GM18873 (cell line): ENCODE data around the gene LTBP1.

Experiments
- ATAC-seq: cut with Tn5 transposase; IDR thresholded peaks from one replicate; pipeline ENCODE4 v1.9.1; 2021; ENCODE audit warnings: mild to moderate bottlenecking, moderate library complexity, moderate number of reproducible peaks; ENCODE audit not compliant: unreplicated experiment, low FRiP score

LTBP1 gene

DNA sequence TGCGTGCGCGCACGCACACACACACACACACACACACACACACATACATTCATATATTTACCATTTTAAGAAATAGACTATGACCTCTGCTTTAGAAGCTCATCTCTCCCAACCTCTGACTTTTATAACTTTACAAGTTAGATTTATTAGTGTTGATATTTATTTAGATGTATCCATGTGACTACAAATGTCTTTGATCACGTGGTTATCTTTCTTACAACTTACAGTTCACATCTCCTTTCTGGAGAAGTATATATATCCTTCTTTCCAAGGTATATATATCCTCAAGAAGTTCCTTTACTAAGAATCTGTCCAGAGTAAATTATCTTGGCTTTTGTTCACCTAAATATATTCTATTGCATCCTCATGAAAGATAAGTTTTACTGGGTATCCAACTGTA lies 16.3 kb upstream of the LTBP1 start:
- no peak for ATAC-seq

- no peak for ATAC-seq
Observed at GRCh38 chr2:32931519-32931918, 15.2 kb upstream of the LTBP1 start.

- ATAC-seq = no peak
Observed at GRCh38 chr2:32931945-32932709, 14.6 kb upstream of the LTBP1 start.

GRCh38 chr2:32932825-32933755 lies 13.7 kb upstream of the LTBP1 start:
- no peak for ATAC-seq

GRCh38 chr2:32933756-32934095 lies 13.0 kb upstream of the LTBP1 start:
- ATAC-seq = no peak

- no peak for ATAC-seq
Observed at GRCh38 chr2:32937602-32938448, 8.9 kb upstream of the LTBP1 start.

DNA sequence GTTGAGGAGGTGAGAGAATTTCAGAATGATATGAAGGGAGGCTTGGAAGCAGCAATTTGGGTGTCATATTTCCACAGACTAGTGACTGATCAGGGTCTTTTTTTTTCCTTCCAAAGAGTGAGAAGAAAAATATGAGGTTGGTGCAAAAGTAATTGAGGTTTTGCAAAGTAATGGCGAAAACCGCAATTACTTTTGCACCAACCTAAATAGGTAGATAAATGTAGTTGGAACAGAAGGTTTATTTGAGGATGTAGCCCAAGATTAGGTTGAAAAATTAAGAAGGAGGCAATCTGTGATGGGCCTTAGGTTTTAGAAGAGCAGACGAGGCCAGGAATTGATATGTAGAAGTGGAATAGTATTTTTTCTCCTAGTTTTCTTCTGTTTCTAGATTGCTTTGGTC lies 7.8 kb upstream of the LTBP1 start:
- no peak for ATAC-seq

GRCh38 chr2:32940316-32940997 lies 6.3 kb upstream of the LTBP1 start:
- ATAC-seq = no peak

DNA sequence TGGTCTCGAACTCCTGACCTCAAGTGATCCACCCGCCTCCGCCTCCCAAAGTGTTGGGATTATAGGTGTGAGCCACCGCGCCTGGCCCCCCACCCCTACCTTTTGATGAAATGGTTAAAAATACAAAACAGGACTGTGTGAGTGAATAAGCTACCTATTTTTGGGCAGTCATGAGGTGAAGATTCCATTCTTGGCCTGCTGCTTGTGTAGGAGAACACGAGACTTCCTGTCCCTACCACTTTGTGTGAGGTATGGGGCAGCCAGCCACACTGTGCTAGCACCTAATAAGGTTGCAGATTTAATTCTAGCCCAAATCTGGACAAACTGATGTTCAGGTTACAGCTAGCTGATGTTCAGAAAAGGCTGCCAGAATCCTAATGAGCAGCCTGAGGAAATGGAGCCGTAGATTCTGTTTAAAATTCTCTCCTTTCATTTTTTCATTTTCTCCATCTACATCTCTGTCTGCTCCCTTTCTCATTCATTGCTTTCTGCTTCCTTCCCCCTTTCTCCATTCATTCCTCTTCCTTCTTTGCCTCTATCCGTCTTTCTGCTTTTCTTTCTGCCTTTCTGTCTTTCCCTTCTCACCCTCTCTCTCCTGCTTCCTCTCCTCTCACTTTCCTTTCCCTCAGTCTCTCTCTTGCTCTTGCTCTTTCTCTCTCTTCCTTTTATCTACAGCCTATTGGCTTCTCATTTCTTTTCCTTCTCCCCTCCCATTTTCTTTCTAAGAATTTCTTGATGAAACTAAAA lies 4.6 kb upstream of the LTBP1 start:
- ATAC-seq = no peak

- ATAC-seq = no peak
Observed at GRCh38 chr2:32942793-32943485, 3.8 kb upstream of the LTBP1 start.

- no peak for ATAC-seq
Observed at GRCh38 chr2:32945286-32945685, 1.5 kb upstream of the LTBP1 start.

DNA sequence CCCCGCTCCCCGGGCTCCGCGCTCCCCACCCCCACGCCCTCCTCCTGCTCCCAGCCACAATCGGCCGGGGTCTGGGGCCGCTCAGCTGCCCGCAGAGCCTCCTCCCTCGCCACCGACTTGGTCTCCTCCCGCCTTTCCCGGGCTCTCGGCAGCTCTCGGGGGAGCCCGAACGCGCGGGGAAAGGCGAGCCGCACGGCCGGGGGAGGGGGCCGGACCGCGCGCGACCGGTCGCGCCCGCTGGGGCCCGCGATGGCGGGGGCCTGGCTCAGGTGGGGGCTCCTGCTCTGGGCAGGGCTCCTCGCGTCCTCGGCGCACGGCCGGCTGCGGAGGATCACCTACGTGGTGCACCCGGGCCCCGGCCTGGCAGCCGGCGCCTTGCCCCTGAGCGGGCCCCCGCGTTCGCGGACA lies 327 bp downstream of the LTBP1 start:
- no peak for ATAC-seq

GRCh38 chr2:32947484-32948143 lies 861 bp downstream of the LTBP1 start:
- ATAC-seq = no peak

DNA sequence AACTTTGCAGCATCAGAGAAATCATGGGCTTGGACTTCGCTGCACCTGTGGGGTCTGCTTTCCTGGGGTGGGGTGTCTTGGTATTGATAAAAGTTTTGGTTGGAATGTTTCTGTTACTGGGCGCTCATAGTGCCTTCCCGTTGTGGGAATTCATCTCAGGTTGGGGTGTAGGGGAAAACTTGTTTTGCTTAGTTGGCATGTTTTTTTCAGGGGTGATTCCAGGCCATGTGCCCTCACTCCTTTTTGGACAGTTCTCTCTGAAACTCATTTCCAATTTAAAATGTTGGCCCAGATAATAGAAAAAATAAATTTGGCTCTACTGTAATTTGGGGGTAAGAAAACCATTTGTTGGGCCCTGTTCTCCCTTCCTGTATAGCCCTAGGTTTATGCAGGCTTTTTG lies 1.5 kb downstream of the LTBP1 start:
- ATAC-seq = no peak

- ATAC-seq = no peak
Observed at GRCh38 chr2:32949260-32949659, 2.5 kb downstream of the LTBP1 start.

- no peak for ATAC-seq
Observed at GRCh38 chr2:32951672-32952071, 4.9 kb downstream of the LTBP1 start.

- ATAC-seq = no peak
Observed at GRCh38 chr2:32952761-32953476, 6.2 kb downstream of the LTBP1 start.

- ATAC-seq = no peak
Observed at GRCh38 chr2:32954206-32954605, 7.5 kb downstream of the LTBP1 start.
